ENCODE data around the gene GOLT1A.

The GOLT1A gene

GRCh38 chr1:204180133-204180532 lies 33.7 kb downstream of the GOLT1A start:
- no peak for FAIRE-seq

GRCh38 chr1:204178487-204179281 lies 35.1 kb downstream of the GOLT1A start:
- FAIRE-seq, result no peak

More at GRCh38 chr1:204180133-204180532, 33.7 kb downstream of the GOLT1A start:
- DNase-seq (ENCODE audit: insufficient read length, low spot score), result no peak
- no peak for TF ChIP-seq POLR2A (IDR thresholded peaks at IDR 0.05; ENCODE audit: low read depth, low read length)

GRCh38 chr1:204177133-204177532 lies 36.7 kb downstream of the GOLT1A start:
- FAIRE-seq (no peak), DNase-seq (ENCODE audit: insufficient read length, low spot score) (no peak)
- no peak for TF ChIP-seq POLR2A (IDR thresholded peaks at IDR 0.05; ENCODE audit: low read depth, low read length)

More at GRCh38 chr1:204178487-204179281, 35.1 kb downstream of the GOLT1A start:
- no peak for DNase-seq (ENCODE audit: insufficient read length, low spot score)
- no peak for TF ChIP-seq POLR2A (IDR thresholded peaks at IDR 0.05; ENCODE audit: low read depth, low read length)

DNA sequence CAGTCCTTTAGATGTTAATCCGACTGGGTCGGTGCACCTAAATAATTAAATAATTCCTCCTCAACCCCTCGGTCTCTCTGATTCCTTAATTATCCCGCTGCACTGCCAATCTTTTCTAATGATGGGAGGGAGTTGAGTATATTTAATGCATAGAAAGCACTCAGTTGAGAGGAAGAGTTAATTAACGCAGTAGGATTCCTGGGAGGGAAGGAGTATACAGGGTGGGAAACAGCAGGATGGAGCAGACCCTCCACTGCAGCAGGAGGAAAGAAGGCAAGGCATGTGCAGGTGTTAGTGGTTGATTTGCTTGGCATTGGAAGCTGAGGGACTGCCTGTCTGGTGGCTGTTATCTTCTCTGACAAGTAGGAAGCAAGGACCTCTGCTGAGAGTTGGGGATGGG lies 37.7 kb downstream of the GOLT1A start:
- FAIRE-seq, result no peak
- TF ChIP-seq POLR2A (IDR thresholded peaks at IDR 0.05; ENCODE audit: low read depth, low read length), result no peak
- no peak for DNase-seq (ENCODE audit: insufficient read length, low spot score)

- TF ChIP-seq POLR2A (IDR thresholded peaks at IDR 0.05; ENCODE audit: low read depth, low read length), result no peak
- FAIRE-seq (no peak), DNase-seq (ENCODE audit: insufficient read length, low spot score) (no peak)
Measured at GRCh38 chr1:204174958-204175357, 38.8 kb downstream of the GOLT1A start.

DNA sequence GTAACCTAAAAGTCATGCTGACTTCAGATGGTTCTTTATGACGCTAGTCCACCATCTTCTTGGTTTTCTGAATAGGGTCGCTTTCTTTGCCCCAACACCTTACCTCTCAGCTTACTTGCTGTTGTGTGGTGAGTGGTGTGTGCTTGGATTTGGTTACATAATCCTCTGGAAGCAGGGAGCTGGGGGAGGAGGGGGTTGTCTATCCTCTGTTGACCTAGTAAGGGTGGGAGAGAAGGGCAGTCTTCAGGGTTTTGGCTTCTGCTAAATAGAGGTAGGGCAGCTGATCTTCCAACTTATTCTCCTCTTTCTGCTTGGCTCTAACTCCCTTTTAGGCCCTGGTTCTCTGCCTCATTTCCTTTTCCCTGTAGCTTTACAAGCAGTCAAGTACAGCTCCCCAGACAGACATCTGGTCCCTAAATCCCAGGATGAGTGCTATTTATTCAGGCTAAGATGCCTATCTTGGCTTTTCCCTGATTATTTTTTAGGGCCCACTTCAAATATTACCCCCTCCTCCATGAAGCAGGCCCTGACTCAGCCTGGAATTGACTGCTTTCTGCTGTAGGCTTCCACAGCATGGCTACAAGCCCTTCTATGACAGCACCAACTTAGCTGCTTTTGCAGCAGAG lies 41.3 kb downstream of the GOLT1A start:
- FAIRE-seq, result no peak
- no peak for DNase-seq (ENCODE audit: insufficient read length, low spot score)
- no peak for TF ChIP-seq POLR2A (IDR thresholded peaks at IDR 0.05; ENCODE audit: low read depth, low read length)

DNA sequence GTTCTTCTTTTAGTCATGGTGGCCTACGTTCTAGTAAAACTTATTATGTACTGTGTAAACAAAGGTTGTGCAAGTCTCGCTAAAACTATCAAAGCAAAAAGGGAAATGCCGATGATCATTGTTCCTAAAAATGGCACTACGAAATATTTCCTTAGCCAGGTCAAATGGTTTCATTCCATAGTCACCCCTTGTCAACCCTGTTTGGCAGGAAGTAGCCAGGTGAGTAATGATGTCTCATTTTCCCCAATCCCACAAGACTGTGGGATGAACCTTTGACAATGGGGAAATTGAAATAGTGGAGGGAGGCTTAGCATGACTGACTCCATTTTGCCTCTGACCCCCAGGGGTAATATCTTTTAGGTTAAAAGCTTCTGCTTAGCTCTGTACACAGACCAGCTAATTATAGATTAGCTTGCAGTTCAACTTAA lies 42.0 kb downstream of the GOLT1A start:
- TF ChIP-seq POLR2A (IDR thresholded peaks at IDR 0.05; ENCODE audit: low read depth, low read length), result no peak
- FAIRE-seq (peak; percentile 15), DNase-seq (ENCODE audit: insufficient read length, low spot score) (no peak)

- TF ChIP-seq POLR2A (IDR thresholded peaks at IDR 0.05; ENCODE audit: low read depth, low read length), result no peak
- no peak for FAIRE-seq
- no peak for DNase-seq (ENCODE audit: insufficient read length, low spot score)
Measured at GRCh38 chr1:204170494-204171155, 43.2 kb downstream of the GOLT1A start.

GRCh38 chr1:204169858-204170257 lies 43.9 kb downstream of the GOLT1A start:
- TF ChIP-seq POLR2A (IDR thresholded peaks at IDR 0.05; ENCODE audit: low read depth, low read length), result no peak
- FAIRE-seq, result no peak
- DNase-seq (ENCODE audit: insufficient read length, low spot score), result no peak

DNA sequence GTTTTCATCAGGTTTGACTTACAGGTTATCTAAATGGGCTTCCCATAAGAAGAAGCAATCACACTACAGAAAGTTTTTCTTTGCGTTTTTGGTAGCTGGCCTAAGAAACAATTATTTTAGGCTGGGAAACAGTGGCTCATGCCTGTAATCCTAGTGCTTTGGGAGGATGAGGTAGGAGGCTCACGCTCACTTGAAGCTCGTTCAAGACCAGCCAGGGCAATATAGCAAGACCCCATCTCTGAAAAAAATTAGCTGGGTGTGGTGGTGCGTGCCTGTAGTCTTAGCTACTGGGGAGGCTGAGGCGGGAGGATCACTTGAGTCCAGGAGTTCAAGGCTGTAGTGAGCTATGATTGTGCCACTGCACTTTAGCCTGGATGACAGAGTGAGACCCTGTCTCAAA lies 46.1 kb downstream of the GOLT1A start:
- TF ChIP-seq POLR2A (IDR thresholded peaks at IDR 0.05; ENCODE audit: low read depth, low read length), result no peak
- DNase-seq (ENCODE audit: insufficient read length, low spot score) (no peak), FAIRE-seq (no peak)

DNA sequence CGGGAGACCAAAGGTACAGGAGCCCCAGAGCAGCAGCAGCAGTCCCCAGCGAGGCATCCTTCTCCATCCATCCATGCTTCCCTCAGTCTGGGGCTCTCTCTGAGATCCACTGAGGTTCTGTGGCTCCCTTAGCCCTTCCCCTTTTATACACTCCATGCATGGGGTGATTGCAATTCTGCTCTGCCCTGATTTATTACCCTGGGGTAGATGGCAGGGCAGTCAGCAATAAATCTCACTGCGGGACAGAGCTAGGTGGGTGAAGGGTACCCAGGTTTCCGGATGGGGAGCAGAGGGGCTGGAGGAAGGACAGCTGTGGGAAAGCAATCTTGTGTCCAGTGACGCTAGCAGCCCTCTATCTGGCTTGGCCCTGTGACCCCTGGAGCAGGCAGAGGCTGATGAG lies 47.6 kb downstream of the GOLT1A start, which contains the start of gene REN:
Gene REN, minus strand, starts transcription at position 119 of the 400 bp plus-strand sequence. Its CDS starts 44 bp downstream, at position 75.
- TF ChIP-seq POLR2A (IDR thresholded peaks at IDR 0.05; ENCODE audit: low read depth, low read length), result no peak
- no peak for DNase-seq (ENCODE audit: insufficient read length, low spot score)
- FAIRE-seq, result no peak

DNA sequence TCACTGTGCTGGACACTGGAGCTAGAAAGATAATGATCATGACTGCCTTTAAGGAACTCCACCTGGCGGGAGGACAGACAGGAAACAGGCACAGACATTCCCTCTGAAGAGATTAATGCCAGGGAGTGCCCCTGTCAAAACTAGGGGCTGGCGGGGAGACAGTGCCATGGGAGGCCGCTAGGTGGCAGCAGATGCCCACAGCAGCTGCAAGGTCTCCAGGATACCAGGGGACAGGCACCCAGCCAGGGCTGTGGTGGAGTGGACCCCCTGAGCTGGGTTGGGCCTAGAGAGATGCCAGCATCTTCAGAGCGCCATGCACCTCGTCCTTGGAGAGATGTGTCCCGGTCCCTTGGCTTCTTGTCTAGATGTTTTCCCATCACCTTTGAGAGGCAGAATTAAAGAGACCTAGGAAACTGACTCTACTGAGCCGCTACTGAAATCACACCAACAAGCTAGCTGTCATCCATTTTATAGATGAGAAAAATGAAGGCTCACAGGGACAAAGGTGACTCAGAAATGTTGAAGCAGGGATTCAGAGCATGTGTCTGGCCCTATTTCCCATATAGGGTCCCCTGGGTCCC lies 51.2 kb downstream of the GOLT1A start:
- no peak for FAIRE-seq
- peak; percentile 86 for DNase-seq (ENCODE audit: insufficient read length, low spot score)

GRCh38 chr1:204161609-204162493 lies 51.9 kb downstream of the GOLT1A start:
- DNase-seq (ENCODE audit: insufficient read length, low spot score), result no peak
- FAIRE-seq, result no peak
- TF ChIP-seq POLR2A (IDR thresholded peaks at IDR 0.05; ENCODE audit: low read depth, low read length), result no peak

More for the DNA sequence above, 51.2 kb downstream of the GOLT1A start:
- TF ChIP-seq POLR2A (IDR thresholded peaks at IDR 0.05; ENCODE audit: low read depth, low read length), result no peak

Measured in H54 (cell line).